HepG2 (cell line): ENCODE measurements around the gene CHST13. TPM values are rescaled to one million over a fixed set of nuclear protein-coding genes. Genes with fewer than 3 reads are reported as not detected.

Experiments used
- ARNTL ChIP-seq: sonication (generic); formaldehyde crosslinking; IDR thresholded peaks from 2 replicates; pipeline ENCODE4 v1.4.0; 2020; ENCODE audit warnings: mild to moderate bottlenecking, missing genetic modification reagents
- CCDC6 ChIP-seq: sonication (generic); formaldehyde crosslinking; IDR thresholded peaks from 2 replicates; pipeline ENCODE4 v1.8.1; 2022; ENCODE audit warnings: mild to moderate bottlenecking, missing genetic modification reagents, moderate library complexity
- ELF1 ChIP-seq: sonication (generic); formaldehyde crosslinking; IDR thresholded peaks from 2 replicates; pipeline ENCODE4 v1.4.0; 2020; ENCODE audit warnings: missing genetic modification reagents
- HNRNPUL1 ChIP-seq: fragments of 200-400 bp; formaldehyde crosslinking; IDR thresholded peaks from 2 replicates; pipeline ENCODE4 v1.6.1; 2017; ENCODE audit warnings: low read depth, mild to moderate bottlenecking, low read length, moderate library complexity
- KLF6 ChIP-seq: IDR thresholded peaks from 2 replicates; pipeline ENCODE4 v1.8.0; 2016; ENCODE audit warnings: missing biosample characterization, missing genetic modification reagents
- MXD4 ChIP-seq: IDR thresholded peaks from 2 replicates; pipeline ENCODE4 v1.6.1; 2016; ENCODE audit warnings: mild to moderate bottlenecking, missing biosample characterization, missing genetic modification reagents
- MYC ChIP-seq: sonication (generic); formaldehyde crosslinking; IDR thresholded peaks from 2 replicates; pipeline ENCODE4 v1.9.0; 2021; ENCODE audit warnings: missing genetic modification reagents, borderline replicate concordance
- NCOA1 ChIP-seq: sonication (generic); formaldehyde crosslinking; IDR thresholded peaks from 2 replicates; pipeline ENCODE4 v1.9.0; 2021; ENCODE audit warnings: missing genetic modification reagents
- NFRKB ChIP-seq: fragments of 450-650 bp; IDR thresholded peaks from 2 replicates; pipeline ENCODE4 v1.6.1; 2017
- RBM39 ChIP-seq: fragments of 200-400 bp; formaldehyde crosslinking; IDR thresholded peaks from one replicate; pipeline ENCODE4 v1.6.1; 2018; ENCODE audit warnings: antibody characterized with exemption, mild to moderate bottlenecking, low read depth, low read length; ENCODE audit not compliant: poor library complexity, severe bottlenecking
- RFX3 ChIP-seq: IDR thresholded peaks from 2 replicates; pipeline ENCODE4 v1.6.1; 2016; ENCODE audit warnings: missing biosample characterization, missing genetic modification reagents
- STAG1 ChIP-seq: sonication (generic); formaldehyde crosslinking; IDR thresholded peaks from 2 replicates; pipeline ENCODE4 v1.4.0; 2020; ENCODE audit warnings: missing genetic modification reagents
- TEAD3 ChIP-seq: optimal IDR thresholded peaks from 2 replicates; pipeline ENCODE3; 2016; ENCODE audit warnings: borderline replicate concordance
- UBTF ChIP-seq: sonication (generic); formaldehyde crosslinking; IDR thresholded peaks from 2 replicates; pipeline ENCODE4 v1.4.0; 2020; ENCODE audit warnings: mild to moderate bottlenecking, missing genetic modification reagents
- ZBTB7B ChIP-seq: sonication (generic); formaldehyde crosslinking; IDR thresholded peaks from 2 replicates; pipeline ENCODE4 v1.4.0; 2020; ENCODE audit warnings: missing genetic modification reagents
- ZMYM4 ChIP-seq: sonication (generic); formaldehyde crosslinking; IDR thresholded peaks from 2 replicates; pipeline ENCODE4 v1.8.1; 2023; ENCODE audit warnings: mild to moderate bottlenecking, missing genetic modification reagents
- ZNF12 ChIP-seq: sonication (generic); formaldehyde crosslinking; IDR thresholded peaks from 2 replicates; pipeline ENCODE4 v1.5.0; 2020; ENCODE audit warnings: missing genetic modification reagents
- ZNF263 ChIP-seq: sonication (generic); formaldehyde crosslinking; IDR thresholded peaks from 2 replicates; pipeline ENCODE4 v1.4.0; 2020; ENCODE audit warnings: missing genetic modification reagents
- ZNF326 ChIP-seq: sonication (generic); formaldehyde crosslinking; IDR thresholded peaks from 2 replicates; pipeline ENCODE4 v1.4.0; 2020; ENCODE audit warnings: missing genetic modification reagents, borderline replicate concordance
- ZNF605 ChIP-seq: sonication (generic); formaldehyde crosslinking; IDR thresholded peaks from 2 replicates; pipeline ENCODE4 v1.8.0; 2022; ENCODE audit warnings: mild to moderate bottlenecking, missing genetic modification reagents
- ZNF747 ChIP-seq: sonication (generic); formaldehyde crosslinking; IDR thresholded peaks from 2 replicates; pipeline ENCODE4 v1.8.1; 2023; ENCODE audit warnings: missing genetic modification reagents, mild to moderate bottlenecking, borderline replicate concordance
- ZNF792 ChIP-seq: IDR thresholded peaks from 2 replicates; pipeline ENCODE4 v1.6.1; 2016
- ZNF800 ChIP-seq: sonication (generic); formaldehyde crosslinking; IDR thresholded peaks from 2 replicates; pipeline ENCODE4 v1.4.0; 2020; ENCODE audit warnings: missing genetic modification reagents
- ZSCAN21 ChIP-seq: sonication (generic); formaldehyde crosslinking; IDR thresholded peaks from 2 replicates; pipeline ENCODE4 v1.8.0; 2022; ENCODE audit warnings: mild to moderate bottlenecking, missing genetic modification reagents, moderate library complexity, borderline replicate concordance
- polyA plus RNA-seq, 8 experiments: library from polyadenylated mRNA; depleted of rRNA in 3 of 8; stranded (reverse) in 7 of 8; unstranded in 1 of 8; fragments of >200 nt; fragmentation: Illumina TruSeq in 4 of 8; extraction: Trizol in 4 of 8; gene quantifications; 2 replicates each; pipeline versions ENCODE4 v1.2.1 to v1.2.3, GENCODE V29; 2011 to 2016; ENCODE audit warnings: low read depth in 4 of 8, missing spikeins in 1 of 8, mixed read lengths in 1 of 8; ENCODE audit not compliant: insufficient read depth in 1 of 8
- total RNA-seq, 5 experiments: library from RNA; depleted of rRNA; stranded (reverse); fragments of >200 nt; fragmentation: Illumina TruSeq; extraction: Trizol; gene quantifications; 2 replicates each; pipeline ENCODE4 v1.2.3, GENCODE V29; 2016; ENCODE audit warnings: low read depth in 1 of 5
- TF ChIP-seq, protein P1 (sequence below), 2 experiments: sonication (generic) in 1 of 2; formaldehyde crosslinking in 1 of 2; IDR thresholded peaks; 2 replicates each; pipeline versions ENCODE4 v1.4.0 to v1.6.1; 2018 to 2020; ENCODE audit warnings: missing genetic modification reagents in 2 of 2, borderline replicate concordance in 1 of 2, low read depth in 1 of 2, mild to moderate bottlenecking in 1 of 2, missing biosample characterization in 1 of 2
- TF ChIP-seq, protein P2 (sequence below): IDR thresholded peaks from 2 replicates; pipeline ENCODE4 v1.6.1; 2012; ENCODE audit warnings: inconsistent platforms

Gene CHST13
- total and polyA plus RNA-seq, 2 of the 13 experiments (the other 11 are each of a cell fraction or from before 2014, with no cell fraction given): 32.0 to 43.1 TPM

DNA sequence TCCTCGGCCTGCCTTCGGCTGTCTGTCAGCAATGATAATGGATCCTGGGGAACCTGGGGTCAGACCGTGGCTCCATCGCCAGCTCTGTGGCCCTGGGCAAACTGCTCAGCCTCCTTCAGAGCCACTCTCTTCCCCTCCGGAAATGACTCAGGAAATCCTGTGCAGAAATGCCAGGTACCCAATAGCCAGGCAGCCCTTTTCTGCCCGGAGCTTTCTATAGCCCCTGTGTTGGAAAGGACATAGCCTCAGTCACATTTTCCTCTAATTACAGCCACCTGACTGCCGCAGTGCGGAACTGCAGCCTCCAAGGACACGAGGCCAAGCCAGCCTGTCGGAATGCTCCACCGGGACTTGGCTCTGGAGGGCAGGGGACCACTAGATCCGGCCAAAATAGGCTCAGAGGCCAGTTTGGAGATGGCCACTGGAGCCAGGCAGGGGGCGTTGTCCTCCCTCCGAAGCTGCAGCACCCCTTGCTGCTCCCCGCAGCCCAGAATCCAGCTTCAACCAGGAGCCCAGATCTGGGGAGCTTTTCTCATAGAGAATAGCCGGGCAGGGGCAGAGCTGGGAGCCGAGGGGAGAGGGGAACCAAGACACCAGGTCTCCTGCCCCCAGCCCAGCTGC lies 36.7 kb upstream of the CHST13 start (continued):
- TF ChIP-seq, protein P1, sequence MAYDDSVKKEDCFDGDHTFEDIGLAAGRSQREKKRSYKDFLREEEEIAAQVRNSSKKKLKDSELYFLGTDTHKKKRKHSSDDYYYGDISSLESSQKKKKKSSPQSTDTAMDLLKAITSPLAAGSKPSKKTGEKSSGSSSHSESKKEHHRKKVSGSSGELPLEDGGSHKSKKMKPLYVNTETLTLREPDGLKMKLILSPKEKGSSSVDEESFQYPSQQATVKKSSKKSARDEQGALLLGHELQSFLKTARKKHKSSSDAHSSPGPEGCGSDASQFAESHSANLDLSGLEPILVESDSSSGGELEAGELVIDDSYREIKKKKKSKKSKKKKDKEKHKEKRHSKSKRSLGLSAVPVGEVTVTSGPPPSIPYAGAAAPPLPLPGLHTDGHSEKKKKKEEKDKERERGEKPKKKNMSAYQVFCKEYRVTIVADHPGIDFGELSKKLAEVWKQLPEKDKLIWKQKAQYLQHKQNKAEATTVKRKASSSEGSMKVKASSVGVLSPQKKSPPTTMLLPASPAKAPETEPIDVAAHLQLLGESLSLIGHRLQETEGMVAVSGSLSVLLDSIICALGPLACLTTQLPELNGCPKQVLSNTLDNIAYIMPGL (CRISPR knock-in tag; IDR thresholded peaks at IDR 0.05; ENCODE audit: borderline replicate concordance in 1 of 2, low read depth in 1 of 2): peak in 1 of 2 experiments; percentile 65; a peak in 1 of 4 replicates
- 0 out of 2 replicates have a peak, but pooled peaks have one; percentile 18 for TF ChIP-seq ZNF605 (CRISPR knock-in tag)
- peak; percentile 60; the same call in 1 of the 2 replicates for TF ChIP-seq ZNF263 (CRISPR knock-in tag)
- 0 out of 2 replicates have a peak, but pooled peaks have one; percentile 58 for TF ChIP-seq NCOA1 (CRISPR knock-in tag)
- no peak for TF ChIP-seq NFRKB
- no peak for TF ChIP-seq HNRNPUL1
- TF ChIP-seq ZSCAN21 (CRISPR knock-in tag): 0 out of 2 replicates have a peak, but pooled peaks have one; percentile 25
- 0 out of 2 replicates have a peak, but pooled peaks have one; percentile 38 for TF ChIP-seq ZBTB7B (CRISPR knock-in tag)
- TF ChIP-seq ZNF12: no peak
- no peak for TF ChIP-seq RBM39
- TF ChIP-seq MXD4 (CRISPR knock-in tag): peak; percentile 51; the same call in 1 of the 2 replicates
- TF ChIP-seq, protein P2, sequence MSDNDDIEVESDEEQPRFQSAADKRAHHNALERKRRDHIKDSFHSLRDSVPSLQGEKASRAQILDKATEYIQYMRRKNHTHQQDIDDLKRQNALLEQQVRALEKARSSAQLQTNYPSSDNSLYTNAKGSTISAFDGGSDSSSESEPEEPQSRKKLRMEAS: peak; percentile 71
- peak; percentile 53 for TF ChIP-seq UBTF (CRISPR knock-in tag)
- TF ChIP-seq TEAD3 (CRISPR knock-in tag): peak; percentile 66
- no peak for TF ChIP-seq ZNF326
- TF ChIP-seq RFX3 (CRISPR knock-in tag): no peak
- 0 out of 2 replicates have a peak, but pooled peaks have one; percentile 20 for TF ChIP-seq ZNF800 (CRISPR knock-in tag)
- TF ChIP-seq KLF6 (CRISPR knock-in tag): no peak
- TF ChIP-seq STAG1 (CRISPR knock-in tag): peak; percentile 26
- TF ChIP-seq CCDC6 (CRISPR knock-in tag): no peak
- no peak for TF ChIP-seq ELF1 (CRISPR knock-in tag)
- no peak for TF ChIP-seq ZNF747 (CRISPR knock-in tag)
- peak; percentile 61; the same call in 1 of the 2 replicates for TF ChIP-seq MYC (CRISPR knock-in tag)
- 0 out of 2 replicates have a peak, but pooled peaks have one; percentile 38 for TF ChIP-seq ZNF792 (CRISPR knock-in tag)
- 0 out of 2 replicates have a peak, but pooled peaks have one; percentile 18 for TF ChIP-seq ZMYM4
- peak; percentile 79 for TF ChIP-seq ARNTL (CRISPR knock-in tag)
